Tibial nerve (tissue), 4 donors: ENCODE measurements around the gene BBC3. TPM values are rescaled to one million over a fixed set of nuclear protein-coding genes. Genes with fewer than 3 reads are reported as not detected.

ENCODE experiments used
- DNase-seq, 2 donors: peaks; one replicate each; pipeline ENCODE4 v3.0.0-alpha.2; 2019; ENCODE audit warnings: low spot score in 2 of 2
- H3K27ac ChIP-seq, 4 donors: fragments of 200-600 bp; sonication (generic) in 3 of 4; one replicate each; pipeline ENCODE4 v1.5.1; 2017 to 2019; ENCODE audit warnings: mild to moderate bottlenecking in 1 of 4
- H3K27me3 ChIP-seq, 2 donors: fragments of 200-600 bp; sonication (generic) in 1 of 2; one replicate each; pipeline versions ENCODE4 v1.5.1 to v1.6.0; 2017 to 2019
- H3K36me3 ChIP-seq, 3 donors: fragments of 200-600 bp; sonication (generic); one replicate each; pipeline ENCODE4 v1.5.1; 2018 to 2019
- H3K4me1 ChIP-seq, 4 donors: fragments of 200-600 bp; sonication (generic) in 3 of 4; one replicate each; pipeline ENCODE4 v1.5.1; 2017 to 2019
- H3K4me3 ChIP-seq, 4 donors: fragments of 200-600 bp; sonication (generic) in 3 of 4; one replicate each; pipeline ENCODE4 v1.5.1; 2017 to 2019; ENCODE audit warnings: mild to moderate bottlenecking in 1 of 4, moderate library complexity in 1 of 4
- H3K9me3 ChIP-seq, 4 donors: fragments of 200-600 bp; sonication (generic) in 3 of 4; one replicate each; pipeline ENCODE4 v1.5.1; 2017 to 2019
- CTCF ChIP-seq, 5 experiments: fragments of 200-600 bp in 3 of 5; fragments of 450-650 bp in 2 of 5; sonication (generic) in 3 of 5; IDR thresholded peaks; one replicate each; pipeline ENCODE4 v1.5.1; 2016 to 2019; ENCODE audit warnings: antibody characterized with exemption in 5 of 5, mild to moderate bottlenecking in 3 of 5, moderate library complexity in 2 of 5
- EP300 ChIP-seq, 2 donors: sonication (generic); formaldehyde crosslinking; IDR thresholded peaks; one replicate each; pipeline ENCODE4 v1.6.1; 2017; ENCODE audit warnings: antibody characterized with exemption in 2 of 2, mild to moderate bottlenecking in 1 of 2
- POLR2A ChIP-seq, 2 donors: fragments of 450-650 bp; IDR thresholded peaks; one replicate each; pipeline ENCODE4 v1.6.1; 2017; ENCODE audit warnings: antibody characterized with exemption in 2 of 2, mild to moderate bottlenecking in 2 of 2, moderate library complexity in 2 of 2
- WGBS, 2 donors: methylation state at CpG; one replicate each; pipeline ENCODE4 v1.1.5; 2018; 5-methylcytosine and 5-hydroxymethylcytosine counted together
- total RNA-seq, 4 donors: library from RNA; depleted of rRNA; stranded (reverse); fragments of >200 nt; gene quantifications; one replicate each; pipeline ENCODE4 v1.1.0, GENCODE V29; 2016

BBC3 gene
- total RNA-seq, 4 donors from 2014 or later: 2.8 to 11.0 (median 6.3) TPM

GRCh38 chr19:47226426-47227351, 4.3 kb downstream of the BBC3 start:
- peak overlapping the region; percentile 93 to 100 (median 98) for H3K27ac ChIP-seq
- TF ChIP-seq EP300 (IDR thresholded peaks at IDR 0.05) (peak; percentile 56 to 83), POLR2A (IDR thresholded peaks at IDR 0.05) (peak in 1 of 2 donors; percentile 47), CTCF (IDR thresholded peaks at IDR 0.05) (no peak)
- 8% methylated on average over 28 to 36 of the region's 56 CpGs for WGBS, 2 donors
- peaks cover 0 to 16% (median 2%) of the 10 kb centered on the region in 3 donors for H3K36me3 ChIP-seq
- peak overlapping the region; percentile 44 to 99 (median 67) for H3K4me3 ChIP-seq
- H3K9me3 ChIP-seq: no peaks in the 10 kb centered on the region
- H3K4me1 ChIP-seq: peaks cover 0 to 54% (median 35%) of the 10 kb centered on the region in 4 donors
- H3K27me3 ChIP-seq: no peaks in the 10 kb centered on the region
- peak; percentile 72 to 85 for DNase-seq

GRCh38 chr19:47225746-47226425, 5.1 kb downstream of the BBC3 start:
- H3K36me3 ChIP-seq: peaks cover 0 to 24% (median 7%) of the 10 kb centered on the region in 3 donors
- TF ChIP-seq POLR2A (IDR thresholded peaks at IDR 0.05) (peak; percentile 100), EP300 (IDR thresholded peaks at IDR 0.05) (peak in 1 of 2 donors; percentile 99), CTCF (IDR thresholded peaks at IDR 0.05) (peak; percentile 36 to 90 (median 78))
- DNase-seq: peak; percentile 79
- H3K27ac ChIP-seq: peak overlapping the region; percentile 93 to 100 (median 98)
- H3K27me3 ChIP-seq: no peaks in the 10 kb centered on the region
- H3K4me3 ChIP-seq: peak overlapping the region; percentile 44 to 99 (median 67)
- no peaks in the 10 kb centered on the region for H3K9me3 ChIP-seq
- 5% methylated on average over 18 to 33 of the region's 59 CpGs for whole genome bisulfite sequencing, 2 donors
- peaks cover 0 to 48% (median 33%) of the 10 kb centered on the region in 4 donors for H3K4me1 ChIP-seq

GRCh38 chr19:47221890-47222289, 9.1 kb downstream of the BBC3 start:
- Histone ChIP-seq H3K36me3 (peaks cover 0 to 33% (median 7%) of the 10 kb centered on the region in 3 donors), H3K4me3 (no peak overlapping the region), H3K27me3 (no peaks in the 10 kb centered on the region), H3K27ac (no peak overlapping the region), H3K9me3 (no peaks in the 10 kb centered on the region), H3K4me1 (peaks cover 0 to 13% (median 11%) of the 10 kb centered on the region in 4 donors)
- no peak for TF ChIP-seq EP300 (IDR thresholded peaks at IDR 0.05)
- no peak for TF ChIP-seq POLR2A (IDR thresholded peaks at IDR 0.05)
- TF ChIP-seq CTCF (IDR thresholded peaks at IDR 0.05): no peak
- no peak for DNase-seq
- WGBS, 2 donors: 86 to 91% methylated on average over 11 of the region's 11 CpGs

- DNase-seq: no peak
- Histone ChIP-seq H3K27ac (no peak overlapping the region), H3K36me3 (peaks cover 0 to 33% (median 7%) of the 10 kb centered on the region in 3 donors), H3K9me3 (no peaks in the 10 kb centered on the region), H3K27me3 (no peaks in the 10 kb centered on the region), H3K4me3 (no peak overlapping the region), H3K4me1 (peaks cover 0 to 6% (median 5%) of the 10 kb centered on the region in 4 donors)
- TF ChIP-seq POLR2A (IDR thresholded peaks at IDR 0.05) (no peak), EP300 (IDR thresholded peaks at IDR 0.05) (no peak), CTCF (IDR thresholded peaks at IDR 0.05) (no peak)
- 78 to 79% methylated on average over 19 to 23 of the region's 33 CpGs for WGBS, 2 donors
These were observed 9.7 kb downstream of the BBC3 start for GRCh38 chr19:47221080-47221841.
